HG02938 (cell line): ENCODE data around the gene NSUN3.
"Not testable (repeated sequence)": the region's sequence is repeated elsewhere in the genome, so short reads cannot be mapped to it uniquely, and the experiment has no call there.

Experiments
- ATAC-seq: cut with Tn5 transposase; IDR thresholded peaks from one replicate; pipeline ENCODE4 v1.9.1; 2021; ENCODE audit warnings: mild to moderate bottlenecking, moderate library complexity; ENCODE audit not compliant: unreplicated experiment

NSUN3 gene

DNA sequence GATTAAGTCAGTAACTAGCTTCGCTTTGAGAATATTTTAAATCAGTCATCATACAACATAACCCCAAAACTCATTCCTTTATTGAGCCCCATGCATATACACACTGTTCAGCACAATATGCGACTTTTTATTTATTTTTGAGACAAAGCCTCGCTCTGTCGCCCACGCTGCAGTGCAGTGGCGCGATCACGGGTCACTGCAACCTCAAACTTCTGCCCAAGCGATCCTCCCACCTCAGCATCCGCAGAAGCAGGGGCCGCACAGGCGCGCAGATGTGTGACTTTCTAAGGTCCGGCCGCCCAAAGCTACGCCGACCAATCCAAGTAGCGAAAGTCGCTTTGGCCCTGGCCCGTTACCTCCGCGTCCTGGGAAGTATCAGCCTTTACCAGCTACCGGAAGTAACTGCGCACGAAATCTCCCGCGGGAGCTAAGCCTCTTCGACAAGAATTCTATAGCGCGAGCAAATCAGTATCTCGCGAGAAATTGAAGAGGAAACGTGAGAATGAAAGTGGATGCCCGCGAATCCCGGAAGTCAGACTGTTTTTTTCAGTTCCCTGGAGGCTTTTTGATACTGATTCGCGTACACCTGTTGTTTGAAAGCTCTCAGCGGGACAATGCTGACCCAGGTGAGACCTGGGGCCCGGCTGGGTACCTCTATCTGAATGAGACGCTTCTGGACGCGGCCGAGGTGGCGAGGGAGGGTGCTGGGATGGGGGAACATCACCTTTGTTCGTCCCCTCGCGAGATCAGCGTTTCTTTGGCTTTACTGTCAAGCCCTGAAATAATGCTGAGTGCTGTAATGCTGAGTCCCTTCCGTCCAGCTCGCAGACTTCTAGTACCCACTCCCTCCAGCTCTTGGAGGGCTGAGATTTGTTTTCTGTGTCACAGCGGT lies at the start of gene NSUN3, which contains the start of gene DHFR2:
Gene NSUN3, plus strand, starts transcription at position 549 of the 892 bp plus-strand sequence. Its CDS starts 66 bp downstream, at position 615.
Gene DHFR2, minus strand, starts transcription at position 404 of the 892 bp plus-strand sequence. CDS start 1,405 bp downstream, outside the sequence.
- peak; percentile 91 for ATAC-seq

DNA sequence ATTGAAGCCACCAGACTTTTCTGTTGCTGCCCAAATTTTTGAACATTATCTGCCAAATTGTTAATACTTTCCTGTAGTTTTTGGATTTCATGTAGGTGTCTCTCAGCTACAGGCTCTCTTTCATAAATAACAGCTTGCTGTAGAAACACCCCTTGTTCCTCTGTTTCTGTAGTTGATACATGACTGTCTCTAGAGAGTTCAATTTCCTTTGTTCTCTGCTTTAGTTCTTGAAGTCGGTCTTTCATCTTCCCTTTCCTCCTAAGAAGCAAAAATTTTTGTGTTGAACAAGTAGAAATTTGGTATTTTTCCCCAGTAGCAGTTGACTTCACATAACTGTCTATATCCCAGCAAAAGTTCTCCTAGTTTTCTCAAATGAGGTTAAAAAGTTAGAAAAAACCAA lies 47.8 kb upstream of the NSUN3 start:
- no peak for ATAC-seq

DNA sequence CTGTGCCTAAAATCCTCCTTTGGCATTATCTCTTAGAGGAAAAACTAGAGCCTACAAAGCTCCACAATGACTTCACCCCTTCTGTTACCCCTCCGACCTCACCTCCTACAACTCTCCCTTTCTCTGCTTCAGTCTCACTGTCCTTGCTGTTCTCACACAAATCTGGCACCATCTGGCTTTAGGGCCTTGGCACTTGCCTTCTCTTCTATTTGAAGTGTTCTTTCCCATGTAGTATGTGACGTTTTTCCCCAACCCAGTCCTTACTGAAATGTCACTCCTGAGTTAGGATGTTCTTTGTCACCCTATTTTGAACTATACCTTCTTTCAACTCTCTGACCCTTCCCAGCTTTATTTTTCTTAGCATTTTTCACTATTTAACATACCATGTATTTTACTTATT lies 43.2 kb upstream of the NSUN3 start:
- no peak for ATAC-seq

- ATAC-seq, result no peak
Observed at GRCh38 chr3:94020293-94020692, 42.6 kb upstream of the NSUN3 start.

DNA sequence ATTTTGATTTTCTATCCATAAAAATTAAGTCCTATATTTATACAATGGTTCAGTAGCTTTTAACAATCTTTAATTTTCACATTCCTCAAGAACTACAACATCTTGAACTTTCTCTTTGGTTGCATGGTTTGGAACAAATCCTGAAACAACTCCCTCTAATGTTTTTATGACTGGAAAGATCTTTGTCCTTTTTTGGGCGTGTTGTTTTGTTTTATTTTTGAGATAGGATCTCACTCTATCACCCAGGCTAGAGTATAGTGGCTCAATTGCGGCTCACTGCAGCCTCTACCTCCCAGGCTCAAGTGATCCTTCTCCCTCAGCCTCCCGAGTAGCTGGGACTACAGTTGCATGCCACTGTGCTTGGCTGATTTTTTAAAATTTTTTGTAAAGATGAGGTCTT lies 38.5 kb upstream of the NSUN3 start:
- ATAC-seq, result no peak

DNA sequence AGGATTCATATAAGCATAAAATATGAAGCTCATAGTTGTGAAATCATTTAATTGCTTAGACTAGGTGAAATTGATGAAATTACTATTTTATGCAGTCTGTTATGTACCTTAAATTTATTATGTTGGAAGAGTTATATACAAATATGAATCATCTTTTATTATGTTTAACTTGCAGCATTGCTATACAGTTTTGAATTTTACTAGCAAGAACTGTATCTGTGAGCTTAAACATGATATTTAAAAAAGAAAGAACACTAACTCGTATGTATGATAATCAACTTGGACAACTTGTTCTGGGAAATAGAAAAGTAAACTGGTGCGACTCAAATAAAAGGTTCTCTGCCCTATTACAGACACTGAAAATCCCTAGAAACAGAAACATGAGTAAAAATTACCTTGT lies 36.2 kb upstream of the NSUN3 start:
- no peak for ATAC-seq

DNA sequence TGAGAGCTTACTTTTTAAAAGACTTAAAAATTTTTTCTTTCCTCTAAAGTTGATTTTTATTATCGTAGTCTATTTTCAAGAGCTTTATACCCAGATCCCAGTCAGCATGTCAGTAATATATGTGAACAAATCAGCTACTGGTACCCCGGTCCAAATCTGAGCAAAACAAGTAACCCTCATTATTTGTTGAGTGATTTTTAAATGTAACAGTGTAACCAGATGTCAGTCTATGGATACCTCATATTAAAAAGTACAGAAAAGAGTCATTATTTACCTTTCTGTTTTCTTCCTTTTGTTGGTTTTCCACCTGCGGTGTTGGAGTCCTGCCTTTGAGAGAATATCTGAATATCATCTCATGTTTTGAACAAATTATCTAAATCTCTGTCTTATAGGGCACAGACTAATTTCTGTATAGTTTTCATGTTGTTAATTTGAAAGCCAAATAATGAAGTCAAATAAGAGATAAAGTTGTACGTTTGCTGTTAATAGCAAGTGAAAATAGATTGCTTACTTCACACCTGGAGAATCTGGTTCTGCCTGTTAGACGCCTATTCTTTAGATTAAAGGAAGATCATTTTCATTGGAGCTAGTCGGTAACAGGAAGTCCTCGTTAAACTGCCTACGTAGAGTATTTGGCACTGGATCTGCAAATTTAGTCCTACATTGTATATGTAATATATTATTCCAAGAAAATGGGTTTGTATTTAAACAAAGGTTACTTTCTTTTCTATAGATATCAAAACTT lies 34.6 kb upstream of the NSUN3 start, which contains the start of gene STX19:
Gene STX19, minus strand, starts transcription at position 505 of the 745 bp plus-strand sequence. CDS start 13,328 bp downstream, outside the sequence.
- ATAC-seq, result no peak

DNA sequence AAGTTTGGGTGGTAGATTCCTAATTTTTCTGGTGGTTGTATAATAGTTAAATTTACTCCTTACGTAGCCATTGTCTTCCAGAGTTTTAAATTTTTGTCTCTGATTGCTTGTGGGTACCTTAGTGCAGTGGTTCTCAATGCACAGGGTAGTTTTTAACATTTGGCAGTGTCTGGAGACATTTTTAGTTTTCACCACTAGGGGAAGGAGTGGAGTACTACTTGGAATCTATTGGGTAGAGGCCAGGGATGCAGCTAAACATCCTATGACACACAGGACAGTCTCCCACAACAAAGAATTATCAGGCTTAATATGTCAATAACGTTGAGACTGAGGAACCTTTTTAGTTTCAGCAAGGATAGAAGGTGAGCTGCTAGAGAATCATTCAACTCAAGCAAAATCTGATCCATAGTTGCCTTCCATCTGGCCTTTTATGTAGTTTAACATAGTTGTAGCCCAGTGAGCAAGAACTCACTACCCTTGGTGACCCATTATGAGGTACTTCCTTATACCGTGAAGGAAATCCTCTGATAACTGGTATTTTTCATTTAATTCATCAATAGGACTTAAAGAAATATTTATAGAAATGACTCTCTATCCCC lies 25.9 kb upstream of the NSUN3 start:
- peak; percentile 75 for ATAC-seq

DNA sequence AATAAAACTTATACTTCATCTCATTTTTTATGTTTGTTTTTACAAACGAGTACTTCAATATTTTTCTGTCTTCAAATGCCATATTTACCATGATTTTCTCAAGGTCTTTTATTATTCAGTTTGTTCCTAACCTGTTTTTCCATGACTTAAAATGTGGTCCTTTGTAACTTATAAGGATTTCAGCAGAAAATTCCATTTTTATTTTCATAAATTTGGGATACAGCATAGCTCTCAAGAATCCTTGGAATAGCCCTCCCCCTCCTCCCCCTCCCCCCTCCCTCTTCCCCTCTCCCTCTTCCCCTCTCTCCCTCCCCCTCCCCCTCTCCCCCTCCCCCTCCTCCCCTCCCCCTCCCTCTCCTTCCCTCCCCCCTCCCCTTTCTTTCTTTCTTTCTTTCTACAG lies 19.6 kb upstream of the NSUN3 start:
- no peak for ATAC-seq

- ATAC-seq, result not testable (repeated sequence)
Observed at GRCh38 chr3:94044100-94044936, 18.5 kb upstream of the NSUN3 start.

DNA sequence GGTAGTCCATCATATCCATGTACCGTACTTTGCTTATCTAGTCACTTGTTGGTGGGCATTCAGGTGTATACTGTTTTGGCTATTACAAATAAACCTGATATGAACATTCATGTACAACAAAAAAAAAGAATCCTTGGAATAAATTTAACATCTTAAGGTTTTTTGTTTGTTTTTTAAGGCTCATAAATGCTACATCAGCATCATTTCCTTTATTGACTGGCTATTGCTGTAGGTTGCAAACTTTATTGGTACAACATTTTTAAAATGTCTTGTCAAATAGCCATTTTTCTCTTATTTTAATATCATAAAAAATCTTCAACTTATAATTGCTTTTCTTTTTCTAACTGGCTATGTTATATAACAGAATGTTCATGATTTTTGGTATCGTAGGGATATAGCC lies 16.3 kb upstream of the NSUN3 start:
- no peak for ATAC-seq

DNA sequence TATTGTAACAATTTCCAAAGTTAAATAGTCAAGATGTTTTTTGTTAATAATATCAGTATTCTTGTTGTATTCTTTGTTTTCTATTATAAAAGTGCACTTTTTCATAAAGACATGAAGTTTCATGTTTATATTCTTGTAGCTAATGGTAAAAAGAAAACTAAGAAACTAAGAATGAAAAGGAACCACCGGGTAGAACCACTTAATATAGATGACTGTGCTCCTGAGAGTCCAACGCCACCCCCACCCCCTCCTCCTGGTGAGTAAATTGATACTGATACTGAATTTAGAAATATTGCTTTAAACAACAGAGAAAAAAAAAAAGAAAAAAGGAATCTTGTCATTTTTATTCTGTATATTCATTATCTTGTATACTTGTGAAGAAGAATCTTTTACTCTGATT lies 13.6 kb upstream of the NSUN3 start:
- ATAC-seq, result no peak

GRCh38 chr3:94050546-94050945 lies 12.3 kb upstream of the NSUN3 start:
- ATAC-seq, result no peak

- ATAC-seq, result no peak
Observed at GRCh38 chr3:94061297-94061696, 1.6 kb upstream of the NSUN3 start.

DNA sequence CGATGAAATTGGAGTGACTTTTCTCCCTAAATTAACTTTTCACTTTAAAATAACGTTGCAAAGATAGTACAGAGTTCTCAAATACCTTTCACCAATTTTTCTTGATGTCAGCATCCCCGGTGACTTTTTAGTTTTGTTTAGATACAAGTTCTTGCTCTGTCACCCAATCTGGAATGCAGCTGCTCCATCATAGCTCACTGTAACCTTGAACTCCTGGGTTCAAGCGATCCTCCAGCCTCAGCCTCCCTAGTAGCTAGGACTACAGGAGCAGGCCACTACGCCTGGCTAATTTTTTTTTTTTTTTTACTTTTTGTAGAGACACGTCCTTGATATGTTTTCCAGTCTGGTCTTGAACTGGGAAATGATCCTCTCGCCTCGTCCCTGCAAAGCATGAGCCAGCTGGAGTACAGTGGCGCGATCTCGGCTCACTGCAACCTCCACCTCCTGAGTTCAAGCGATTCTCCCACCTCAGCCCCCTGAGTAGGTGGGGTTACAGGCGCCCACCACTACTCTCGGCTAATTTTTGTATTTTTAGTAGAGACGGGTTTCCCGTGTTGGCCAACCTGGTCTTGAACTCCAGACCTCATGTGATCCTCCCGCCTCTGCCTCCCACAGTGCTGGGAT lies 747 bp downstream of the NSUN3 start:
- no peak for ATAC-seq

DNA sequence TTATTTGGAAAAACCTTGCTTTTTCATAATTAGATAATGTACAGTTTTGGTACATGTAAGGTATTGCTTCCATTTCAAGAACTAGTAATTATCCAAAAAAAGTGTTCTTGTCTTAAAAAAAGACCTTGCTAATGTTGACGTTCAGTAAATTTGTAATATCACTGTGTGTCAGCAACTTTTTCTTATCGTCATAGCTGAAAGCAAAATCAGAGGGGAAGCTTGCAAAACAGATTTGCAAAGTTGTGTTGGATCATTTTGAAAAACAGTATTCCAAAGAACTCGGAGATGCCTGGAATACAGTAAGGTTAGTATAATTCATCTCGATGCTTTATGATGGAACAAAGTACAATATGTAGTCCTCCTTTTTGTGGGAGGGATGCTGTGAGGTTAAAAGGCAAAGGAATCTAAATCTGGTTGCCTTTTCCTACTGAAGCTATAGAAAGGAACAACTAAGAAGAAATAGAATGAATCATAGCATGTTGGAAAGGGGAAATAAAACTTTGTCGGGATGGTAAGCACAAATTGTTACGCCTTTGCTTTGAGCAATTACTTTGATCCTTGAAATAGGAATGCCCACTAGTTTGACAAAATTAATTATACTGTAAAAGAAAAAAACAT lies 1.5 kb downstream of the NSUN3 start:
- no peak for ATAC-seq

DNA sequence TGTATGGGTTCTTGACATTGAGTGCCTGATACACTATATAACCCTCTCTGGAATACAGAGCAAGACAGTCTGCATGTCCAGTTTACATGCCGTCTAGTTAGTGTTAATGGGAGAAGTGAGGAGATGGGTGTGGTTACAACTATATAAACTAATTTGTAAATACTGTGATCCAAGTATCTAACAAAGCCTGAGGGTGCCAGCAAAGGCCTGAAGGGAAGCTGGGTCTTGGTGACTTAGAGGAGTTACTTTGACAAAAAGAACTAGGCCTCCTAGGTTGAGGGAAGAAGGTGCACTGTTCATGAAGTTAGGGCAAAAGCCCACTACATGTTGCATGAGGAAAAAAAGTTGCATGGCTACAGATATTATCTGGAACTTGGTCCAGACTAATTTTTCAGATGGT lies 2.3 kb downstream of the NSUN3 start:
- ATAC-seq, result no peak

- ATAC-seq, result no peak
Observed at GRCh38 chr3:94065819-94066480, 3.1 kb downstream of the NSUN3 start.
